ENCODE data around the gene PPP3CA.

Gene PPP3CA

GRCh38 chr4:101339332-101339731 is 8.0 kb downstream of the PPP3CA start:
- POLR2A ChIA-PET, result no interaction called here

DNA sequence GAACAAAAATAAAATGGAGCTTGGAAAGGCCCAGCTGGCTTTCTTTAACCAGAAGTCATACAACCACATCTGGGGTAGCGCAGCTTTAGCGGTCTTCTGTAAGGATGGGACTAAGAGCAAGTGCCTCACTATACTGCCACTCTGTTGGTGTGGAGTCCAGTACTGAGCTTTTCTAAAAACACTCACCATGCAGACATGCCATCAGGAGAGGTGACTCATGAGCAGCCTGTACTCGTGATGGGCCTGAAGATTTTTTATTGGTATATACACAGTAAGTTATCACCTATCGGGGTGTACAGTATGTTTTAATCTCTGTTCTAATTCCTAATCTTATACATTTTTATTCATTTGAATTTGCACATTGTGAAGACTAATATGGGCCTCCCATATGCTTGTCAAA is 9.6 kb downstream of the PPP3CA start:
- ChIA-PET POLR2A (interaction anchor here (1.1 kb wide), 1 partner anchor 10 kb away, joined by 7 read pairs; the partner anchor contains the start of gene PPP3CA), CTCF (interaction anchor here (1.6 kb wide), 1 partner anchor 10 kb away, joined by 5 read pairs; no protein-coding TSS in a partner anchor)
- no peak for DNase-seq (ENCODE audit: low read depth, low spot score)
- TF ChIP-seq, protein P1, sequence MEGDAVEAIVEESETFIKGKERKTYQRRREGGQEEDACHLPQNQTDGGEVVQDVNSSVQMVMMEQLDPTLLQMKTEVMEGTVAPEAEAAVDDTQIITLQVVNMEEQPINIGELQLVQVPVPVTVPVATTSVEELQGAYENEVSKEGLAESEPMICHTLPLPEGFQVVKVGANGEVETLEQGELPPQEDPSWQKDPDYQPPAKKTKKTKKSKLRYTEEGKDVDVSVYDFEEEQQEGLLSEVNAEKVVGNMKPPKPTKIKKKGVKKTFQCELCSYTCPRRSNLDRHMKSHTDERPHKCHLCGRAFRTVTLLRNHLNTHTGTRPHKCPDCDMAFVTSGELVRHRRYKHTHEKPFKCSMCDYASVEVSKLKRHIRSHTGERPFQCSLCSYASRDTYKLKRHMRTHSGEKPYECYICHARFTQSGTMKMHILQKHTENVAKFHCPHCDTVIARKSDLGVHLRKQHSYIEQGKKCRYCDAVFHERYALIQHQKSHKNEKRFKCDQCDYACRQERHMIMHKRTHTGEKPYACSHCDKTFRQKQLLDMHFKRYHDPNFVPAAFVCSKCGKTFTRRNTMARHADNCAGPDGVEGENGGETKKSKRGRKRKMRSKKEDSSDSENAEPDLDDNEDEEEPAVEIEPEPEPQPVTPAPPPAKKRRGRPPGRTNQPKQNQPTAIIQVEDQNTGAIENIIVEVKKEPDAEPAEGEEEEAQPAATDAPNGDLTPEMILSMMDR (IDR thresholded peaks at IDR 0.05; ENCODE audit: insufficient read depth, low read length, missing control alignments), result no peak
- H3K4me3 ChIP-seq (ENCODE audit: low read depth, low read length), result no peak overlapping the region

More at GRCh38 chr4:101339332-101339731, 8.0 kb downstream of the PPP3CA start:
- no peak for DNase-seq (ENCODE audit: low read depth, low spot score)
- TF ChIP-seq, protein P1 (IDR thresholded peaks at IDR 0.05; ENCODE audit: insufficient read depth, low read length, missing control alignments), result no peak
- H3K4me3 ChIP-seq (ENCODE audit: low read depth, low read length), result no peak overlapping the region
- CTCF ChIA-PET, result interaction anchor here (1.6 kb wide), 1 partner anchor 9 kb away, joined by 4 read pairs; no protein-coding TSS in a partner anchor

GRCh38 chr4:101334963-101335572 is 12.3 kb downstream of the PPP3CA start:
- no peak for DNase-seq (ENCODE audit: low read depth, low spot score)
- no peak overlapping the region for H3K4me3 ChIP-seq (ENCODE audit: low read depth, low read length)
- TF ChIP-seq, protein P1 (IDR thresholded peaks at IDR 0.05; ENCODE audit: insufficient read depth, low read length, missing control alignments), result no peak
- POLR2A ChIA-PET, result no interaction called here
- CTCF ChIA-PET, result no interaction called here

DNA sequence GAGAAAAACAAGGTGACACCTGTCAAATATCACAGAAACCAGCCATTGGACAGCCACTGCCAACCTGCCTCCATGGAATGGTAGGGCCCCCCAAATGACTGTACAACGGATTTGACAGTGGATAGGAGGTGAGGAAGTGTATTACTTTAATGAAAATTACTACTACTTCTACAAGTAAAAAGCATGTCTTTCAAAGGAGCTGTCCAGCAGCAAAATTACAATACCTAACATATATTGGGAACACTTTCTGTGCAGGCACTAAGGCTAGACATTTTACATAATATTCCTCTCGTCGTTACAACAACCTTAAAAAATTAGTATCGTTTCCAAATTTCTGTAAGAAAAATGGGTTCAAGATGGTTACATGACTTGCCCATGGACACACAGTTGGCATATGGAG is 14.9 kb downstream of the PPP3CA start:
- POLR2A ChIA-PET, result interaction anchor here (0.6 to 0.7 kb wide), 2 partner anchors 34 to 920 kb away, joined by 3 to 4 read pairs; no protein-coding TSS in a partner anchor
- H3K4me3 ChIP-seq (ENCODE audit: low read depth, low read length), result no peak overlapping the region
- no peak for DNase-seq (ENCODE audit: low read depth, low spot score)
- TF ChIP-seq, protein P1 (IDR thresholded peaks at IDR 0.05; ENCODE audit: insufficient read depth, low read length, missing control alignments), result no peak
- CTCF ChIA-PET, result no interaction called here

DNA sequence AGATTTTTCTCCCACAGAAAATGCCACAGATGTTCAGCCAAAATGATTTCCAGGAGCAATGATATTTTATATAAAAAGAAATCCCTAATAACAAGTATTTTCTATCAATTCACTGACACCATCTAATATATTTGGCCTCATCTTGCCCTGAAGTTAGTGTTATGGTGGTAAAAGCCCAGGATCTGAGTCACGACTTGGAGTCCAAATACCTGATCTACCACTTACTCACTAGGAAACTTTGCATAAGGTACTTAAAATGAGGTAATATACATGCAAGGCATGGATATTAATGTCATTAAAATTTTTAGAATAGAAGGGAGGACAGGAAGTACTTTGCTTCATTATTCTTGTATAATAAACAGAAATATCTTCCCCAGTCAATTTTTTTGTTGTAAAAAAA is 16.3 kb downstream of the PPP3CA start:
- POLR2A ChIA-PET, result no interaction called here
- no peak for DNase-seq (ENCODE audit: low read depth, low spot score)
- no peak overlapping the region for H3K4me3 ChIP-seq (ENCODE audit: low read depth, low read length)
- CTCF ChIA-PET, result no interaction called here
- TF ChIP-seq, protein P1 (IDR thresholded peaks at IDR 0.05; ENCODE audit: insufficient read depth, low read length, missing control alignments), result no peak

DNA sequence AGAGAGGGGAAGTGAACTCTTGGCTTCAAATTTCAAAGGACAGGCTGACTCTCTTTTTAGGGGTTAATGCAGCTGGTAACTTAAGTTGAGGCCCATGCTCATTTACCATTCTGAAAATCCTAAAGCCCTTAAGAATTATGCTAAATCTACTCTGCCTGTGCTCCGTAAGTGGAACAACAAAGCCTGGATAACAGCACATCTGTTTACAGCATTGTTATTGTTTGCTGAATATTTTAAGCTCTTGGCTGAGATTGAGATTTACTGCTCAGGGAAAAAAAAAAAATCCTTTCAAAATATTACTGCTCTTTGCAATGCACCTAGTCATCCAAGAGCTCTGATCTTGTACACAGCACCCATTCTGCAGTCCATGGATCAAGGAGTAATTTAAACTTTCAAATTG is 17.7 kb downstream of the PPP3CA start:
- no peak for DNase-seq (ENCODE audit: low read depth, low spot score)
- no peak overlapping the region for H3K4me3 ChIP-seq (ENCODE audit: low read depth, low read length)
- CTCF ChIA-PET, result no interaction called here
- TF ChIP-seq, protein P1 (IDR thresholded peaks at IDR 0.05; ENCODE audit: insufficient read depth, low read length, missing control alignments), result no peak
- POLR2A ChIA-PET, result no interaction called here
